IMR-90 (cell line): ENCODE data around the gene MRTFA. TPM values are rescaled to one million over a fixed set of nuclear protein-coding genes. Genes with fewer than 3 reads are reported as not detected.

Source experiments
- ATAC-seq: fragments of 200-7000 bp; cut with Tn5 transposase; 2 replicates; pipeline ENCODE4 v1.9.1; 2020; ENCODE audit warnings: low read depth, mild to moderate bottlenecking, moderate library complexity
- BruUV-seq: library from RNA; stranded (reverse); fragments of 400-500 nt; replicated peaks from 2 replicates; lab custom pipeline; 2021; lab: Mats Ljungman, UMichigan
- CTCF ChIA-PET: fragments of 300-600 bp; formaldehyde crosslinking; extraction: SDS; loops from one replicate; lab custom pipeline; 2021; ENCODE audit warnings: antibody characterized with exemption; lab: Yijun Ruan, JAX
- POLR2A ChIA-PET: fragments of 300-600 bp; sonication (Branson Sonifier 250); formaldehyde crosslinking; loops from one replicate; lab custom pipeline; 2022; ENCODE audit warnings: antibody characterized with exemption; ENCODE audit not compliant: unreplicated experiment; lab: Charles Lee
- DNase-seq: peaks from one replicate; pipeline ENCODE4 v3.0.0; 2013
- H2AFZ ChIP-seq: replicated peaks from 2 replicates; pipeline ENCODE3; 2013; ENCODE audit warnings: low read length, mild to moderate bottlenecking; ENCODE audit not compliant: poor library complexity
- H2AK5ac ChIP-seq: 2 replicates; pipeline ENCODE4 v1.6.1; 2013; ENCODE audit warnings: low read depth, low read length, inconsistent platforms
- H2AK9ac ChIP-seq: replicated peaks from 2 replicates; pipeline ENCODE3; 2013; ENCODE audit warnings: mild to moderate bottlenecking, low read depth, low read length, moderate library complexity; ENCODE audit not compliant: poor library complexity
- H2BK120ac ChIP-seq: 2 replicates; pipeline ENCODE4 v1.6.1; 2013; ENCODE audit warnings: low read depth, low read length, inconsistent platforms
- H2BK15ac ChIP-seq: 3 replicates; pipeline ENCODE4 v1.6.1; 2013; ENCODE audit warnings: low read depth, low read length, inconsistent platforms
- H2BK20ac ChIP-seq: 2 replicates; pipeline ENCODE4 v1.6.1; 2013; ENCODE audit warnings: low read depth, mild to moderate bottlenecking, inconsistent platforms, low read length, moderate library complexity
- H2BK5ac ChIP-seq: 2 replicates; pipeline ENCODE4 v1.6.1; 2013; ENCODE audit warnings: mild to moderate bottlenecking, low read depth, low read length, inconsistent platforms; ENCODE audit not compliant: poor library complexity, severe bottlenecking
- H3K14ac ChIP-seq: replicated peaks from 2 replicates; pipeline ENCODE4 v1.6.1; 2013; ENCODE audit warnings: low read depth, low read length, inconsistent platforms
- H3K18ac ChIP-seq: 2 replicates; pipeline ENCODE4 v1.6.1; 2013; ENCODE audit warnings: low read depth, low read length, control low read depth
- H3K23ac ChIP-seq: 2 replicates; pipeline ENCODE4 v1.6.1; 2013; ENCODE audit warnings: low read depth, low read length, inconsistent platforms
- H3K27ac ChIP-seq: 2 replicates; pipeline ENCODE4 v1.5.1; 2013; ENCODE audit warnings: mild to moderate bottlenecking, control low read depth, low read length; ENCODE audit not compliant: insufficient read depth
- H3K27me3 ChIP-seq: 2 replicates; pipeline ENCODE4 v1.6.1; 2013; ENCODE audit warnings: low read length; ENCODE audit not compliant: control insufficient read depth, insufficient read depth
- H3K36me3 ChIP-seq: 2 replicates; pipeline ENCODE4 v1.6.1; 2013; ENCODE audit warnings: low read length, mixed read lengths; ENCODE audit not compliant: control insufficient read depth, insufficient read depth
- H3K4ac ChIP-seq: 2 replicates; pipeline ENCODE4 v1.6.1; 2013; ENCODE audit warnings: low read depth, low read length, inconsistent platforms
- H3K4me1 ChIP-seq: 2 replicates; pipeline ENCODE4 v1.6.1; 2013; ENCODE audit warnings: low read length, mixed read lengths; ENCODE audit not compliant: control insufficient read depth, insufficient read depth
- H3K4me2 ChIP-seq: 2 replicates; pipeline ENCODE4 v1.6.1; 2013; ENCODE audit warnings: low read depth, mild to moderate bottlenecking, control low read depth, low read length, moderate library complexity
- H3K4me3 ChIP-seq: 2 replicates; pipeline ENCODE4 v1.5.1; 2013; ENCODE audit warnings: low read depth, mild to moderate bottlenecking, control low read depth, low read length, moderate library complexity; ENCODE audit not compliant: insufficient read depth
- H3K56ac ChIP-seq: 2 replicates; pipeline ENCODE4 v1.6.1; 2013; ENCODE audit warnings: low read length, inconsistent platforms; ENCODE audit not compliant: insufficient read depth; ENCODE audit errors: extremely low read depth
- H3K79me1 ChIP-seq, 2 experiments: 2 replicates each; pipeline ENCODE4 v1.6.1; 2013; ENCODE audit warnings: low read length in 2 of 2, inconsistent platforms in 1 of 2, low read depth in 1 of 2
- H3K9ac ChIP-seq: 2 replicates; pipeline ENCODE4 v1.6.1; 2013; ENCODE audit warnings: low read depth, low read length, control low read depth
- H3K9me1 ChIP-seq: 2 replicates; pipeline ENCODE4 v1.6.1; 2013; ENCODE audit warnings: low read length, inconsistent platforms; ENCODE audit not compliant: insufficient read depth
- H3K9me3 ChIP-seq: 2 replicates; pipeline ENCODE4 v1.6.1; 2013; ENCODE audit warnings: low read length; ENCODE audit not compliant: control insufficient read depth, insufficient read depth
- H4K20me1 ChIP-seq: 2 replicates; pipeline ENCODE4 v1.6.1; 2013; ENCODE audit warnings: low read length, inconsistent platforms; ENCODE audit not compliant: insufficient read depth
- H4K5ac ChIP-seq: 2 replicates; pipeline ENCODE4 v1.6.1; 2013; ENCODE audit warnings: mild to moderate bottlenecking, low read depth, low read length, control low read depth
- H4K8ac ChIP-seq, 2 experiments: 2 replicates each; pipeline ENCODE4 v1.6.1; 2013; ENCODE audit warnings: low read depth in 2 of 2, low read length in 2 of 2, control low read depth in 1 of 2, inconsistent platforms in 1 of 2
- H4K91ac ChIP-seq: 2 replicates; pipeline ENCODE4 v1.6.1; 2013; ENCODE audit warnings: low read depth, low read length, inconsistent platforms; ENCODE audit not compliant: insufficient read depth
- MAFK ChIP-seq: IDR thresholded peaks from 2 replicates; pipeline ENCODE4 v1.6.1; 2012; ENCODE audit warnings: low read depth, low read length, improper control_type of control experiment
- NFE2L2 ChIP-seq: fragments of 150-350 bp; IDR thresholded peaks from 2 replicates; pipeline ENCODE4 v1.6.1; 2016; ENCODE audit warnings: low read depth, mild to moderate bottlenecking, low read length
- POLR2A ChIP-seq: IDR thresholded peaks from 2 replicates; pipeline ENCODE4 v1.6.1; 2012; ENCODE audit warnings: mild to moderate bottlenecking, low read depth, low read length
- RCOR1 ChIP-seq: IDR thresholded peaks from 2 replicates; pipeline ENCODE4 v1.6.1; 2012; ENCODE audit warnings: mild to moderate bottlenecking, low read length, improper control_type of control experiment; ENCODE audit not compliant: insufficient replicate concordance
- SMC3 ChIP-seq: fragments of 150-350 bp; IDR thresholded peaks from 2 replicates; pipeline ENCODE4 v1.6.1; 2016; ENCODE audit warnings: low read depth, mild to moderate bottlenecking, antibody characterized with exemption, low read length, moderate library complexity
- WGBS, 2 experiments: methylation state at CpG; one replicate each; pipeline versions ENCODE4 v1.1.5 to v1.1.7; 2013; ENCODE audit warnings: missing lambda C conversion rate in 2 of 2; ENCODE audit not compliant: insufficient read length in 1 of 2; ENCODE audit errors: extremely low coverage in 2 of 2; 5-methylcytosine and 5-hydroxymethylcytosine counted together
- dilution Hi-C: fragments of 300-500 bp; cut with HindIII; formaldehyde crosslinking; loops from one replicate; pipeline ENCODE4 v1.14.3; 2018; ENCODE audit warnings: low sequenced_read_pairs; ENCODE audit not compliant: unreplicated experiment
- in situ Hi-C: fragments of 300-500 bp; cut with MboI; formaldehyde crosslinking; loops from 3 replicates; pipeline ENCODE4 v1.14.3; 2019; ENCODE audit warnings: low sequenced_read_pairs, inconsistent platforms, mixed read lengths
- intact Hi-C: fragments of 100-400 bp; cut with micrococcal nuclease; formaldehyde crosslinking; loops from 2 replicates; pipeline ENCODE4 v1.10.0; 2022
- polyA plus RNA-seq, 3 experiments: library from polyadenylated mRNA; depleted of rRNA; stranded (reverse); fragments of >200 nt; gene quantifications; 2 replicates each; pipeline ENCODE4 v1.2.3, GENCODE V29; 2012; ENCODE audit warnings: low replicate concordance in 1 of 3
- total RNA-seq: library from RNA; depleted of rRNA; stranded (reverse); fragments of >200 nt; gene quantifications from 2 replicates; pipeline ENCODE4 v1.2.3, GENCODE V29; 2012
- TF ChIP-seq, protein P1 (sequence below): fragments of 150-350 bp; IDR thresholded peaks from 2 replicates; pipeline ENCODE4 v1.6.1; 2017; ENCODE audit warnings: mild to moderate bottlenecking, antibody characterized with exemption, low read length, low read depth

Gene MRTFA
- total and polyA plus RNA-seq, 2 of the 4 experiments (the other 2 are of a cell fraction), result 12.5 to 17.2 TPM

DNA sequence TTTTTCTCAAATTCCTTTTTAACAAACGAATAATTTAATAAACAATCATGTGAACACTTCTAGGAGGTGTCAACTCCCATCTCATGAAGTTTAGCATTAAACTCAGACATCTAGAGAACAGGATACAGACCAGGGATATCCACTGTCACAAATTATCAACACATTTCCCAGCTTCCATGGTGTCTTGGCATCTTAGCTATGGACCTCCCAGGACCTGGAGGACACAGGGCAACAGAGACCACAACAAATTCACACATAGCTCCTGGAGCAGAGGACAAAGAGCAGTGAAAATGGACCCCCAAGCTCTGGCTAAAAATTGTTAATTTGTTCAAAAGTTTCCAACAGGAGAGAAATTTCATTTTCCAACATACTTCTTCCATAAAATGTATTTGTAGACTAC lies 163.9 kb downstream of the MRTFA start:
- Histone ChIP-seq H3K27ac (no peak overlapping the region), H3K27me3 (no peaks in the 10 kb centered on the region), H2BK5ac (peak overlapping the region; percentile 29), H3K79me1 (peaks cover 43 to 73% of the 10 kb centered on the region in 2 experiments), H2AFZ (no peak overlapping the region), H3K4ac (no peak overlapping the region; the same call in 1 of the 2 replicates), H2AK5ac (no peak overlapping the region), H2BK15ac (no peak overlapping the region), H3K9me1 (peaks cover 2% of the 10 kb centered on the region; the same call in 1 of the 2 replicates), H3K23ac (peak overlapping the region; percentile 53; the same call in 1 of the 2 replicates), H3K18ac (no peak overlapping the region), H4K8ac (no peak overlapping the region), H2BK20ac (no peak overlapping the region), H3K4me3 (no peak overlapping the region), H3K4me2 (no peak overlapping the region), H4K5ac (no peak overlapping the region), H3K14ac (no peak overlapping the region), H3K56ac (no peak overlapping the region), H4K91ac (no peak overlapping the region), H2AK9ac (no peak overlapping the region), H3K36me3 (peaks cover 3% of the 10 kb centered on the region; the same call in 1 of the 2 replicates), H4K20me1 (peaks cover 22% of the 10 kb centered on the region; the same call in 1 of the 2 replicates), H2BK120ac (no peak overlapping the region), H3K9ac (no peak overlapping the region), H3K4me1 (peaks cover 3% of the 10 kb centered on the region), H3K9me3 (no peaks in the 10 kb centered on the region)
- in situ Hi-C loops (no loop called here), intact Hi-C loops (no loop called here), dilution Hi-C loops (no loop called here)
- no peak for ATAC-seq
- POLR2A ChIA-PET, result no interaction called here
- no peak for DNase-seq
- BruUV-seq, result no TSS peak
- no CpG with 5 or more reads among the region's 1 CpG for WGBS, 2 experiments
- CTCF ChIA-PET, result no interaction called here
- TF ChIP-seq MAFK, result no peak
- no peak for TF ChIP-seq SMC3
- TF ChIP-seq, protein P1, sequence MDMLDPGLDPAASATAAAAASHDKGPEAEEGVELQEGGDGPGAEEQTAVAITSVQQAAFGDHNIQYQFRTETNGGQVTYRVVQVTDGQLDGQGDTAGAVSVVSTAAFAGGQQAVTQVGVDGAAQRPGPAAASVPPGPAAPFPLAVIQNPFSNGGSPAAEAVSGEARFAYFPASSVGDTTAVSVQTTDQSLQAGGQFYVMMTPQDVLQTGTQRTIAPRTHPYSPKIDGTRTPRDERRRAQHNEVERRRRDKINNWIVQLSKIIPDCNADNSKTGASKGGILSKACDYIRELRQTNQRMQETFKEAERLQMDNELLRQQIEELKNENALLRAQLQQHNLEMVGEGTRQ, result no peak
- TF ChIP-seq RCOR1, result no peak
- no peak for TF ChIP-seq NFE2L2
- TF ChIP-seq POLR2A, result no peak
